H9 (cell line): ENCODE results near the gene DENND1C. TPM values are rescaled to one million over a fixed set of nuclear protein-coding genes. Genes with fewer than 3 reads are reported as not detected.

Experiments
- DNase-seq: peaks from one replicate; pipeline ENCODE4 v3.0.0-alpha.2; 2017
- H2AFZ ChIP-seq: one replicate; pipeline ENCODE4 v1.6.1; 2013; ENCODE audit warnings: mild to moderate bottlenecking, low read length, control low read depth, moderate library complexity
- H2AK5ac ChIP-seq: 2 replicates; pipeline ENCODE4 v1.6.1; 2013; ENCODE audit warnings: low read length, control low read depth, mixed read lengths; ENCODE audit not compliant: insufficient read length
- H2BK120ac ChIP-seq: one replicate; pipeline ENCODE4 v1.6.1; 2013; ENCODE audit warnings: low read depth, mild to moderate bottlenecking, low read length, control low read depth, inconsistent platforms; ENCODE audit not compliant: poor library complexity, severe bottlenecking
- H2BK12ac ChIP-seq: 2 replicates; pipeline ENCODE4 v1.6.1; 2013; ENCODE audit warnings: low read length, control low read depth, mixed read lengths, low read depth; ENCODE audit not compliant: insufficient read length
- H2BK15ac ChIP-seq: 2 replicates; pipeline ENCODE4 v1.6.1; 2013; ENCODE audit warnings: low read depth, low read length, control low read depth
- H2BK20ac ChIP-seq: one replicate; pipeline ENCODE4 v1.6.1; 2013; ENCODE audit warnings: low read depth, mild to moderate bottlenecking, low read length, control low read depth, inconsistent platforms; ENCODE audit not compliant: poor library complexity, severe bottlenecking
- H2BK5ac ChIP-seq: 2 replicates; pipeline ENCODE4 v1.6.1; 2013; ENCODE audit warnings: low read length, control low read depth, mixed read lengths; ENCODE audit not compliant: insufficient read length
- H3K14ac ChIP-seq: 2 replicates; pipeline ENCODE4 v1.6.1; 2013; ENCODE audit warnings: low read length, control low read depth; ENCODE audit not compliant: insufficient read depth
- H3K18ac ChIP-seq: 2 replicates; pipeline ENCODE4 v1.6.1; 2013; ENCODE audit warnings: low read depth, mild to moderate bottlenecking, mixed read lengths, low read length, control low read depth; ENCODE audit not compliant: insufficient read length
- H3K23ac ChIP-seq: 2 replicates; pipeline ENCODE4 v1.6.1; 2013; ENCODE audit warnings: low read length, control low read depth, mixed read lengths, low read depth; ENCODE audit not compliant: insufficient read length
- H3K23me2 ChIP-seq: 2 replicates; pipeline ENCODE4 v1.6.1; 2013; ENCODE audit warnings: low read depth, mild to moderate bottlenecking, mixed read lengths, low read length, control low read depth; ENCODE audit not compliant: insufficient read length, poor library complexity, severe bottlenecking
- H3K27ac ChIP-seq: 2 replicates; pipeline ENCODE4 v1.5.1; 2013; ENCODE audit warnings: low read length, control low read depth, mixed read lengths, low read depth; ENCODE audit not compliant: insufficient read length
- H3K27me3 ChIP-seq: 2 replicates; pipeline ENCODE4 v1.6.1; 2013; ENCODE audit warnings: low read length, control low read depth, inconsistent platforms; ENCODE audit not compliant: insufficient read depth
- H3K4ac ChIP-seq: 2 replicates; pipeline ENCODE4 v1.6.1; 2013; ENCODE audit warnings: low read depth, mild to moderate bottlenecking, control low read depth, inconsistent platforms, low read length, moderate library complexity
- H3K4me1 ChIP-seq: 2 replicates; pipeline ENCODE4 v1.6.1; 2013; ENCODE audit warnings: low read length, control low read depth, inconsistent platforms; ENCODE audit not compliant: insufficient read depth
- H3K4me2 ChIP-seq: 2 replicates; pipeline ENCODE4 v1.6.1; 2013; ENCODE audit warnings: low read length, control low read depth, mixed read lengths; ENCODE audit not compliant: insufficient read length, insufficient read depth
- H3K56ac ChIP-seq: 2 replicates; pipeline ENCODE4 v1.6.1; 2013; ENCODE audit warnings: low read depth, mild to moderate bottlenecking, mixed read lengths, low read length, control low read depth; ENCODE audit not compliant: insufficient read length
- H3K79me1 ChIP-seq: 2 replicates; pipeline ENCODE4 v1.6.1; 2013; ENCODE audit warnings: low read depth, mild to moderate bottlenecking, moderate library complexity, low read length, control low read depth, inconsistent platforms; ENCODE audit not compliant: insufficient read depth, poor library complexity, severe bottlenecking
- H3K79me2 ChIP-seq: 2 replicates; pipeline ENCODE4 v1.6.1; 2013; ENCODE audit warnings: low read length, control low read depth, inconsistent platforms; ENCODE audit not compliant: insufficient read depth
- H3K9ac ChIP-seq: 2 replicates; pipeline ENCODE4 v1.6.1; 2013; ENCODE audit warnings: low read length, control low read depth, mixed read lengths; ENCODE audit not compliant: insufficient read length; ENCODE audit errors: extremely low read depth
- H3K9me3 ChIP-seq: one replicate; pipeline ENCODE4 v1.6.1; 2013; ENCODE audit warnings: low read depth, low read length, inconsistent platforms; ENCODE audit not compliant: control insufficient read depth
- H3T11ph ChIP-seq: one replicate; pipeline ENCODE4 v1.6.1; 2013; ENCODE audit warnings: mild to moderate bottlenecking, low read length, control low read depth, inconsistent platforms
- H4K20me1 ChIP-seq: one replicate; pipeline ENCODE4 v1.6.1; 2013; ENCODE audit not compliant: control insufficient read depth, insufficient read length, insufficient read depth
- H4K5ac ChIP-seq: 2 replicates; pipeline ENCODE4 v1.6.1; 2013; ENCODE audit warnings: low read depth, mild to moderate bottlenecking, mixed read lengths, low read length, control low read depth; ENCODE audit not compliant: insufficient read length
- H4K8ac ChIP-seq: replicated peaks from 2 replicates; pipeline ENCODE4 v1.6.1; 2013; ENCODE audit warnings: low read length, control low read depth, mixed read lengths, low read depth; ENCODE audit not compliant: insufficient read length
- H4K91ac ChIP-seq: 2 replicates; pipeline ENCODE4 v1.6.1; 2013; ENCODE audit warnings: low read depth, mild to moderate bottlenecking, moderate library complexity, mixed read lengths, low read length, control low read depth; ENCODE audit not compliant: insufficient read length
- H3K27ac Mint-ChIP-seq, 3 experiments: 2 replicates in 2 of 3; 3 replicates in 1 of 3; pipeline ENCODE4 v1.8.0; 2020 to 2021; ENCODE audit warnings: mixed read lengths in 3 of 3, mild to moderate bottlenecking in 1 of 3, moderate library complexity in 1 of 3
- H3K27me3 Mint-ChIP-seq: 2 replicates; pipeline ENCODE4 v1.8.0; 2021; ENCODE audit warnings: low read depth, mild to moderate bottlenecking, moderate library complexity, mixed read lengths
- H3K36me3 Mint-ChIP-seq, 3 experiments: 2 replicates in 2 of 3; 3 replicates in 1 of 3; pipeline ENCODE4 v1.8.0; 2020 to 2021; ENCODE audit warnings: low read depth in 3 of 3, mixed read lengths in 3 of 3; ENCODE audit not compliant: insufficient read depth in 1 of 3
- H3K4me1 Mint-ChIP-seq, 2 experiments: 2 replicates each; pipeline ENCODE4 v1.8.0; 2020; ENCODE audit warnings: mixed read lengths in 2 of 2
- H3K4me3 Mint-ChIP-seq, 2 experiments: 2 replicates in 1 of 2; 3 replicates in 1 of 2; pipeline ENCODE4 v1.8.0; 2020 to 2021; ENCODE audit warnings: mild to moderate bottlenecking in 2 of 2, mixed read lengths in 2 of 2, moderate library complexity in 1 of 2
- H3K9me3 Mint-ChIP-seq, 2 experiments: 2 replicates in 1 of 2; 3 replicates in 1 of 2; pipeline ENCODE4 v1.8.0; 2020; ENCODE audit warnings: mild to moderate bottlenecking in 2 of 2, mixed read lengths in 2 of 2, moderate library complexity in 1 of 2
- WGBS: extraction: QIAGEN DNeasy Blood & Tissue Kit; methylation state at CpG from one replicate; pipeline ENCODE4 v1.1.7; 2013; ENCODE audit warnings: missing lambda C conversion rate, low lambda C conversion rate, mixed read lengths; ENCODE audit not compliant: insufficient read length; ENCODE audit errors: extremely low coverage; 5-methylcytosine and 5-hydroxymethylcytosine counted together
- total RNA-seq: library from RNA; stranded (reverse); gene quantifications from 2 replicates; pipeline ENCODE4 v1.2.1, GENCODE V29; 2021
- TF ChIP-seq, protein P1 (sequence below): fragments of 200-600 bp; sonication (generic); conservative IDR thresholded peaks from 3 replicates; pipeline ENCODE4 v1.8.0; 2021; ENCODE audit warnings: antibody characterized with exemption, mild to moderate bottlenecking

DENND1C gene
- total RNA-seq, 1 experiment from 2014 or later = 2.4 TPM

DNA sequence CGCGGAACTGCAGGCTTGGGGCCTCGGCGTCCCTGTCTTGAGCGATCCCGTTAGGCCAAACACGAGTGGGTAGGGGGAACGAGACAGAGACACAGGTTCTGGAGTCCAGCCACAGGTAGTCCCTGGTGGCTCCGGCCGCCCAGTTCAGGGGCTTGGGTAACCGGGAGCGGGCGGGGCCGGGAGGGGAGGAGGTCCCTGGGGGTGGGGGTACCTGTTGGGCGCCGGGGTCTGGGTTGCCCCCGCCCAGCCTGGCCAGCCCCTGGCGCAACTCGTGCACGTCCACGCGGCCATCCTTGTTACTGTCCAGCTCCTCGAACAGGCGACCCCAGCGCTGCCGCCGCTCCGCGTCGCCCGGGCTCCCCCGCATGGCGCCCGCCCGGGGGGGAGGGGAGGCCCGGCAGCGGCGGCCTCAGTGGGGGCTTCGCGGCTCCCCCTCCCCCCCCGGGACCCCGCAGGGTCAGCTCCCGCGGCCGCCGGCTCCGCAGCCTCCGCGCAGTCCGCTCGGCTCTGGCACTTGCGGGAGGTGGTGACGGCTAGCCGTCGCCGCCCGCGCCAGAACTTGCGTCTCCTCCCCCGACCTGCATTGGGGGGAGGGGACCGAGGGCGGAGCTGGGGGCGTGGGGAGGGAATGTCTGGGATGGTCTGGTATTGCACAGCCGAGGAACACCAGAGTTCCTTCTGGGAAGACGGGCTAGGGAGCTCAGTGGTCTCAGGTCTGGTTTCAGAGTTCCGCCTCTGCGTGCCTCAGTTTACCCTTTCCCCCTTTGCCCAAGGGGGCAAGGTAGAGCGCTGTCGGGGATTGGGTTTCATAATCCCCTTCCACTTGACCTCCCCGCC, 22.1 kb downstream of the DENND1C start, which contains the start of gene SLC25A23:
Gene SLC25A23, minus strand, starts transcription at position 531 of the 837 bp plus-strand sequence. Its CDS starts 164 bp downstream, at position 367.
- Histone ChIP-seq H2BK5ac (no peak within 1 kb of the TSS), H2BK20ac (no peak within 1 kb of the TSS), H3K14ac (no peak within 1 kb of the TSS; the same call in 1 of the 2 replicates), H3K23ac (no peak within 1 kb of the TSS), H3K56ac (no peak within 1 kb of the TSS), H4K20me1 (no peaks in the 10 kb centered on the region), H3K9ac (no peak within 1 kb of the TSS), H3K9me3 (peaks cover 2% of the 10 kb centered on the region), H4K5ac (no peak within 1 kb of the TSS), H2BK120ac (no peak within 1 kb of the TSS), H4K91ac (no peak within 1 kb of the TSS), H3T11ph (no peak within 1 kb of the TSS), H2BK12ac (no peak within 1 kb of the TSS), H3K18ac (no peak within 1 kb of the TSS), H3K27me3 (no peaks in the 10 kb centered on the region), H2BK15ac (no peak within 1 kb of the TSS), H3K4me2 (peak within 1 kb of the TSS; percentile 76), H2AK5ac (no peak within 1 kb of the TSS), H4K8ac (no peak within 1 kb of the TSS), H3K79me1 (no peaks in the 10 kb centered on the region), H3K27ac (no peak within 1 kb of the TSS), H3K79me2 (no peaks in the 10 kb centered on the region), H2AFZ (no peak within 1 kb of the TSS), H3K4ac (no peak within 1 kb of the TSS), H3K4me1 (no peaks in the 10 kb centered on the region; the same call in 1 of the 2 replicates), H3K23me2 (peaks cover 4% of the 10 kb centered on the region)
- peaks cover 13 to 20% (median 16%) of the 10 kb centered on the region in 3 experiments for H3K36me3 Mint-ChIP-seq
- peak within 1 kb of the TSS; percentile 90 to 98 (median 94); a peak in 5 of 7 replicates for H3K27ac Mint-ChIP-seq
- H3K27me3 Mint-ChIP-seq = peaks cover 12% of the 10 kb centered on the region
- peak within 1 kb of the TSS; percentile 89 to 98 for H3K4me3 Mint-ChIP-seq
- TF ChIP-seq, protein P1, sequence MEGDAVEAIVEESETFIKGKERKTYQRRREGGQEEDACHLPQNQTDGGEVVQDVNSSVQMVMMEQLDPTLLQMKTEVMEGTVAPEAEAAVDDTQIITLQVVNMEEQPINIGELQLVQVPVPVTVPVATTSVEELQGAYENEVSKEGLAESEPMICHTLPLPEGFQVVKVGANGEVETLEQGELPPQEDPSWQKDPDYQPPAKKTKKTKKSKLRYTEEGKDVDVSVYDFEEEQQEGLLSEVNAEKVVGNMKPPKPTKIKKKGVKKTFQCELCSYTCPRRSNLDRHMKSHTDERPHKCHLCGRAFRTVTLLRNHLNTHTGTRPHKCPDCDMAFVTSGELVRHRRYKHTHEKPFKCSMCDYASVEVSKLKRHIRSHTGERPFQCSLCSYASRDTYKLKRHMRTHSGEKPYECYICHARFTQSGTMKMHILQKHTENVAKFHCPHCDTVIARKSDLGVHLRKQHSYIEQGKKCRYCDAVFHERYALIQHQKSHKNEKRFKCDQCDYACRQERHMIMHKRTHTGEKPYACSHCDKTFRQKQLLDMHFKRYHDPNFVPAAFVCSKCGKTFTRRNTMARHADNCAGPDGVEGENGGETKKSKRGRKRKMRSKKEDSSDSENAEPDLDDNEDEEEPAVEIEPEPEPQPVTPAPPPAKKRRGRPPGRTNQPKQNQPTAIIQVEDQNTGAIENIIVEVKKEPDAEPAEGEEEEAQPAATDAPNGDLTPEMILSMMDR = no peak
- H3K4me1 Mint-ChIP-seq = peaks cover 11 to 16% of the 10 kb centered on the region in 2 experiments
- DNase-seq = peak; percentile 86
- WGBS = no CpG with 5 or more reads among the region's 70 CpGs
- H3K9me3 Mint-ChIP-seq = peaks cover 0 to 4% of the 10 kb centered on the region in 2 experiments; a peak in 2 of 5 replicates
